CD4-positive, alpha-beta memory T cell (primary cell): ENCODE data around the gene NEAT1. TPM values are rescaled to one million over a fixed set of nuclear protein-coding genes. Genes with fewer than 3 reads are reported as not detected.

Experiments used
- CTCF ChIA-PET: fragments of 350-600 bp; sonication (Branson Sonifier 250); formaldehyde crosslinking; loops from one replicate; lab custom pipeline; 2021; ENCODE audit warnings: inconsistent platforms; ENCODE audit not compliant: partially characterized antibody; lab: Charles Lee
- POLR2A ChIA-PET: fragments of 350-600 bp; sonication (Branson Sonifier 250); formaldehyde crosslinking; loops from one replicate; lab custom pipeline; 2021; ENCODE audit not compliant: partially characterized antibody; lab: Charles Lee
- DNase-seq, 5 donors: peaks; one replicate each; pipeline versions ENCODE4 v3.0.0 to v3.0.0-alpha.2; 2020 to 2022; ENCODE audit warnings: mixed read lengths in 1 of 5
- H3K27ac ChIP-seq: one replicate; pipeline ENCODE4 v1.7.0; 2013; ENCODE audit warnings: low read depth, low read length
- H3K27me3 ChIP-seq: 2 replicates; pipeline ENCODE4 v1.7.0; 2013; ENCODE audit warnings: mild to moderate bottlenecking, low read length, moderate library complexity; ENCODE audit not compliant: insufficient read depth
- H3K36me3 ChIP-seq: 2 replicates; pipeline ENCODE4 v1.7.0; 2013; ENCODE audit warnings: mild to moderate bottlenecking, low read length, moderate library complexity; ENCODE audit not compliant: insufficient read depth
- H3K4me1 ChIP-seq: 2 replicates; pipeline ENCODE4 v1.7.0; 2013; ENCODE audit warnings: mild to moderate bottlenecking, low read length, moderate library complexity; ENCODE audit not compliant: insufficient read depth
- H3K4me3 ChIP-seq, 2 donors: one replicate each; pipeline ENCODE4 v1.7.0; 2013; ENCODE audit warnings: low read length in 2 of 2, mild to moderate bottlenecking in 1 of 2
- H3K9me3 ChIP-seq, 2 donors: one replicate each; pipeline ENCODE4 v1.7.0; 2013; ENCODE audit warnings: low read length in 2 of 2, control low read depth in 1 of 2; ENCODE audit not compliant: control insufficient read depth in 1 of 2
- H3K27ac Mint-ChIP-seq, 7 donors: one replicate each; pipeline ENCODE4 v1.8.0; 2020 to 2021; ENCODE audit warnings: mixed read lengths in 7 of 7, mild to moderate bottlenecking in 6 of 7, inconsistent platforms in 3 of 7, moderate library complexity in 3 of 7
- H3K27me3 Mint-ChIP-seq, 2 donors: one replicate each; pipeline ENCODE4 v1.8.0; 2020 to 2021; ENCODE audit warnings: mixed read lengths in 2 of 2
- H3K36me3 Mint-ChIP-seq, 2 donors: one replicate each; pipeline ENCODE4 v1.8.0; 2020 to 2021; ENCODE audit warnings: mixed read lengths in 2 of 2, inconsistent platforms in 1 of 2, mild to moderate bottlenecking in 1 of 2
- H3K4me1 Mint-ChIP-seq, 4 donors: one replicate each; pipeline ENCODE4 v1.8.0; 2020 to 2021; ENCODE audit warnings: mixed read lengths in 4 of 4, mild to moderate bottlenecking in 1 of 4
- H3K4me3 Mint-ChIP-seq, 8 donors: one replicate each; pipeline ENCODE4 v1.8.0; 2020 to 2021; ENCODE audit warnings: mixed read lengths in 8 of 8, mild to moderate bottlenecking in 7 of 8, moderate library complexity in 6 of 8, inconsistent platforms in 3 of 8
- H3K9me3 Mint-ChIP-seq, 8 donors: one replicate each; pipeline ENCODE4 v1.8.0; 2020 to 2021; ENCODE audit warnings: mixed read lengths in 8 of 8, mild to moderate bottlenecking in 5 of 8, inconsistent platforms in 3 of 8, moderate library complexity in 1 of 8
- intact Hi-C: fragments of 100-400 bp; cut with micrococcal nuclease; formaldehyde crosslinking; loops from one replicate; pipeline ENCODE4 v1.15.1; 2023
- polyA plus RNA-seq, 2 donors: library from polyadenylated mRNA; unstranded; fragments of 300-500 nt; fragmentation: Illumina TruSeq; gene quantifications; one replicate each; pipeline ENCODE4 v1.2.3, GENCODE V29; 2021
- total RNA-seq, 2 experiments: library from RNA; stranded (reverse); gene quantifications; one replicate each; pipeline ENCODE4 v1.2.3, GENCODE V29; 2021

The NEAT1 gene
- total and polyA plus RNA-seq, 4 experiments from 2014 or later = 2.3 to 687 (median 344) TPM

- Mint-ChIP-seq H3K4me1 (peaks cover 10 to 26% (median 17%) of the 10 kb centered on the region in 4 donors), H3K27ac (peak overlapping the region; percentile 97 to 100 (median 99)), H3K9me3 (no peaks in the 10 kb centered on the region), H3K36me3 (peaks cover 0 to 4% of the 10 kb centered on the region in 2 donors), H3K27me3 (no peaks in the 10 kb centered on the region), H3K4me3 (peak overlapping the region; percentile 95 to 100 (median 100))
- Histone ChIP-seq H3K36me3 (no peaks in the 10 kb centered on the region), H3K4me1 (peaks cover 20% of the 10 kb centered on the region), H3K9me3 (no peaks in the 10 kb centered on the region), H3K27ac (peak overlapping the region; percentile 93), H3K4me3 (peak overlapping the region; percentile 90 to 93), H3K27me3 (no peaks in the 10 kb centered on the region)
- intact Hi-C loops = loop anchor here (1.0 to 2.0 kb wide), 3 partner anchors 20 to 61 kb away; no protein-coding TSS in a partner anchor
- DNase-seq = peak; percentile 78 to 90 (median 82)
- ChIA-PET POLR2A (interaction anchor here (0.6 to 25.8 kb wide), 26 partner anchors 8 to 365 kb away, joined by 3 to 1536 read pairs (median 4); partner anchors contain the start of genes FAM89B, FRMD8, MALAT1 and NEAT1), CTCF (interaction anchor here (0.6 to 7.1 kb wide), 9 partner anchors 8 to 96 kb away, joined by 3 to 86 read pairs (median 7); partner anchors contain the start of genes MALAT1 and SLC25A45)
Measured at GRCh38 chr11:65477149-65477965, 54.8 kb downstream of the NEAT1 start.

DNA sequence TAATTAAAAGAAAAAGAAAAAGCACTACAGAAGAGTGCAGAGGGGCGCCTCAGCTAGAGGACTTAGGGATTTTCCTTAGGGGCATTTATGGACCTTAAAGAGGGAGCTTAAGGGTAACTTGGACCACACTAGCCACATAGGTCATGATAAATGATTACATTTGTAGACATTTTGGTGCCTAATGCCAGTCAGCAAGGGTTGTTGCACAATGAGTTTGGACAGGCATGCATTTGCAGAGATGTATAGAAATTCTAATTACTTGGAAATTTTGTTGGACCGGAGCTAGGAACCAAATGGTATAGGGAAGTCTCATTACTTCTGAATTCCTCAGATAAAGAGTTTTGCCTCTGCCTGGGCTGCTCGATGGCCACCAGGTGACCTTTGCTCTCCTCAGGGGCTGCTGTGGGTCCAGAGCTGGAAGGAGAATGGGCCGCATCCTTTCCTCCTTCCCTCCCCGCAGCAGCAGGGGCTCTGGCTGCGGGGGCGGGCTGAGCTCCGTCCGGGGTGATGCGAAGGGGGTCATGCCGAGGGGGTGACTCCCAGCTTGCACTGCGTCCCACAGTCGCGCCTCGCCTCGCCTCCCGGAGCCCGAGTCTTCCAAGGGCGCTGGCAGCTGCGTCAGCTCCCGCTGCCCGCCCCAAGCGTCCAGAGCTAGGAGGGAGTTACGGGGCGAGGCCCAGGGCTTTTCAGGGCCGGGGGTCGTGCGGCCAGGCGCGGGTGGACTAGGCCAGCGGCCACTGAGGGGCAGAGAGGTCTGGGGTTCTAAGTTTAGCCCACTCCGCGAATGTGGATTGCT lies 56.0 kb downstream of the NEAT1 start:
- Histone ChIP-seq H3K27me3 (no peaks in the 10 kb centered on the region), H3K9me3 (no peaks in the 10 kb centered on the region), H3K36me3 (no peaks in the 10 kb centered on the region), H3K27ac (no peak overlapping the region), H3K4me3 (no peak overlapping the region), H3K4me1 (peaks cover 20% of the 10 kb centered on the region)
- H3K27me3 Mint-ChIP-seq = no peaks in the 10 kb centered on the region
- intact Hi-C loops = no loop called here
- ChIA-PET POLR2A (interaction anchor here (0.8 to 25.8 kb wide), 19 partner anchors 9 to 217 kb away, joined by 3 to 1536 read pairs (median 5); partner anchors contain the start of genes FAM89B, MALAT1, NEAT1 and PCNX3), CTCF (interaction anchor here (0.7 to 7.1 kb wide), 11 partner anchors 10 to 111 kb away, joined by 3 to 86 read pairs (median 6); partner anchors contain the start of gene MALAT1)
- H3K36me3 Mint-ChIP-seq = peaks cover 0 to 4% of the 10 kb centered on the region in 2 donors
- H3K4me3 Mint-ChIP-seq = peak overlapping the region; percentile 8 to 71 (median 33)
- H3K27ac Mint-ChIP-seq = peak overlapping the region; percentile 60 to 97 (median 82)
- H3K4me1 Mint-ChIP-seq = peaks cover 10 to 21% (median 17%) of the 10 kb centered on the region in 4 donors
- no peaks in the 10 kb centered on the region for H3K9me3 Mint-ChIP-seq
- DNase-seq = no peak

DNA sequence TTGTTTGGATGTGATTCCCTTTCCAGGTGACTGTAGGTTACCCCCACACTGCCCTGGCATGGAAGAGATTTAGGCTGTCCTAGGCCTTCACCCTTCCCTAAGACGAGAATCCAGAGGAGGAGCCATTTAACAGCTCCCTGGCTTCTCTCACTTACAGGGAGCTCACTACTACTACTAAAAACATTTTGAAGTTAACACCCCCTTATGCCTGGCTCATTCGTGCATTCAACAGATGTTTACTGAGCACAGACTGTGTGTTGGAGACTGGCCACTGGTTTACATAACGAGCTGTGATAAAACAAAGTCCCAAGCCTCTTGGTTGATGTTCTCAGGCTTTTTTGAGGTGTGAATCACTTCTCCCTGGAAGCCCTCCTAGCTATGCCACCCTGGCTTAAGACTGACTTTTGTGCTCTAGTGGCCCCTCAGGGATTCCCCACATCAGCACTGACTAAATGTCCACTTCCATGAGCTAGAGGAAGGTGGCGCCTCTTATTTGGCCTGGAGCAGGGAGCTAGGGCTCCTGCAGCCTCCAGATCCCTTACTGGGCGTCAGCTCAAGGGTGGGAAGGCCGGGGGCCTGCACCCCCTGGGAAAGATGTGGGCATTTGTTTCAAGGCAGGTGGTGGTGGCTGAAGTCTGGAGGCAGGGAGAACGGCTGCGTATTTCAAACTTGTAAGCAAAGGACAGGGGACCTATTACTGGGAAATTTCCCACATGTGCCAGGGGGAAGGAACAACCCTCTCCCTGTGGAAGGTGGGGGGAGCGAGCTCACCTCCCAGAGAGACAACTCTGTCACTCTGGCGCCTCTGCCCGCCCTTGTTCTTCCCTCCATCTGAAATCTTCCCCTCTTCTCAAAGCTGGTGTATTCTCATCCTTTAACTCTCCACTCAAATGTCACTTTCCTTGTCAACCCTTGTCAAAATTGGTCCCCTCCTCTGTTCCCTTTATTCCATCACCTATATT lies 56.9 kb downstream of the NEAT1 start:
- no peaks in the 10 kb centered on the region for H3K36me3 ChIP-seq
- H3K4me1 ChIP-seq = peaks cover 20% of the 10 kb centered on the region
- H3K4me3 ChIP-seq = no peak overlapping the region
- DNase-seq = peak in 1 of 5 donors; percentile 39
- H3K4me3 Mint-ChIP-seq = peak overlapping the region in 3 of 8 donors; percentile 54 to 70 (median 66)
- no peaks in the 10 kb centered on the region for H3K9me3 ChIP-seq
- H3K9me3 Mint-ChIP-seq = no peaks in the 10 kb centered on the region
- H3K27me3 Mint-ChIP-seq = peaks cover 0 to 1% of the 10 kb centered on the region in 2 donors
- H3K27ac Mint-ChIP-seq = peak overlapping the region; percentile 27 to 91 (median 66)
- ChIA-PET POLR2A (interaction anchor here (0.8 to 25.8 kb wide), 8 partner anchors 8 to 98 kb away, joined by 3 to 1536 read pairs (median 14); partner anchors contain the start of genes MALAT1 and NEAT1), CTCF (interaction anchor here (0.8 to 7.1 kb wide), 10 partner anchors 8 to 112 kb away, joined by 3 to 86 read pairs (median 4); partner anchors contain the start of gene MALAT1)
- intact Hi-C loops = no loop called here
- H3K4me1 Mint-ChIP-seq = peaks cover 10 to 21% (median 17%) of the 10 kb centered on the region in 4 donors
- no peaks in the 10 kb centered on the region for H3K27me3 ChIP-seq
- H3K36me3 Mint-ChIP-seq = peaks cover 0 to 4% of the 10 kb centered on the region in 2 donors
- H3K27ac ChIP-seq = no peak overlapping the region

- DNase-seq = no peak
- H3K4me1 ChIP-seq = peaks cover 10% of the 10 kb centered on the region
- H3K27ac ChIP-seq = no peak overlapping the region
- ChIA-PET CTCF (no interaction called here), POLR2A (interaction anchor here (24.3 to 25.8 kb wide), 2 partner anchors 18 to 62 kb away, joined by 679 to 1536 read pairs; partner anchors contain the start of genes MALAT1 and NEAT1)
- H3K36me3 ChIP-seq = no peaks in the 10 kb centered on the region
- H3K36me3 Mint-ChIP-seq = peaks cover 0 to 2% of the 10 kb centered on the region in 2 donors
- no peaks in the 10 kb centered on the region for H3K27me3 ChIP-seq
- no peak overlapping the region for H3K4me3 Mint-ChIP-seq
- no peaks in the 10 kb centered on the region for H3K9me3 Mint-ChIP-seq
- peaks cover 0 to 1% of the 10 kb centered on the region in 2 donors for H3K27me3 Mint-ChIP-seq
- H3K9me3 ChIP-seq = no peaks in the 10 kb centered on the region
- peak overlapping the region in 1 of 7 donors; percentile 42 for H3K27ac Mint-ChIP-seq
- peaks cover 5 to 12% (median 7%) of the 10 kb centered on the region in 4 donors for H3K4me1 Mint-ChIP-seq
- intact Hi-C loops = no loop called here
- H3K4me3 ChIP-seq = no peak overlapping the region
Measured at GRCh38 chr11:65482306-65482850, 59.8 kb downstream of the NEAT1 start.

- Histone ChIP-seq H3K27me3 (no peaks in the 10 kb centered on the region), H3K4me3 (no peak overlapping the region), H3K36me3 (no peaks in the 10 kb centered on the region), H3K4me1 (peaks cover 6% of the 10 kb centered on the region), H3K9me3 (no peaks in the 10 kb centered on the region), H3K27ac (no peak overlapping the region)
- no peak for DNase-seq
- Mint-ChIP-seq H3K27me3 (peaks cover 0 to 1% of the 10 kb centered on the region in 2 donors), H3K9me3 (no peaks in the 10 kb centered on the region), H3K27ac (no peak overlapping the region), H3K36me3 (no peaks in the 10 kb centered on the region), H3K4me3 (no peak overlapping the region), H3K4me1 (peaks cover 0 to 6% (median 5%) of the 10 kb centered on the region in 4 donors)
- CTCF ChIA-PET = interaction anchor here (1.0 kb wide), 1 partner anchor 20 kb away, joined by 3 read pairs; no protein-coding TSS in a partner anchor
- intact Hi-C loops = no loop called here
- POLR2A ChIA-PET = interaction anchor here (4.1 to 27.2 kb wide), 4 partner anchors 8 to 65 kb away, joined by 32 to 3839 read pairs (median 373); partner anchors contain the start of genes MALAT1 and NEAT1
Measured at GRCh38 chr11:65485920-65486219, 63.3 kb downstream of the NEAT1 start.
